Measurements from ENCODE around the gene SNX10. TPM values are rescaled to one million over a fixed set of nuclear protein-coding genes. Genes with fewer than 3 reads are reported as not detected.

The SNX10 gene
- total and polyA plus RNA-seq, 12 donors: 0.75 to 11.9 (median 1.6) TPM

DNA sequence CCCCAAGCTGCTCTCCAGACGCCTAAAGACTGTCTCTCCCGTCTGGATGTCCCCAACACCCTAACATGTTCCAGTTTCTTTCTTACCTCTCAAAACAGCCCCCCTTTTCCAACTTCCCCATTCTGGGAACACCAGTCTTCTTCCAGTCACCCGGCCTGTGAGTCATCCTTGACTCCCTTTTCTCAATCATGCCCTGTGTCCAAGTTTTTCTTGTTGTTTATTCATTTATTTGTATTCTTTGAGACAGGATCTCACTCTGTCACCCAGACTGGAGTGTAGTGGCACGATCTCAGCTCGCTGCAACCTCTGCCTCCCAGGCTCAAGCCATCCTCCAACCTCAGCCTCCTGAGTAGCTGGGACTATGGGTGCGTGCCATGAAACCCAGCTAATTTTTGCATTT, 15.6 kb downstream of the SNX10 start:
- TF ChIP-seq, protein P1, sequence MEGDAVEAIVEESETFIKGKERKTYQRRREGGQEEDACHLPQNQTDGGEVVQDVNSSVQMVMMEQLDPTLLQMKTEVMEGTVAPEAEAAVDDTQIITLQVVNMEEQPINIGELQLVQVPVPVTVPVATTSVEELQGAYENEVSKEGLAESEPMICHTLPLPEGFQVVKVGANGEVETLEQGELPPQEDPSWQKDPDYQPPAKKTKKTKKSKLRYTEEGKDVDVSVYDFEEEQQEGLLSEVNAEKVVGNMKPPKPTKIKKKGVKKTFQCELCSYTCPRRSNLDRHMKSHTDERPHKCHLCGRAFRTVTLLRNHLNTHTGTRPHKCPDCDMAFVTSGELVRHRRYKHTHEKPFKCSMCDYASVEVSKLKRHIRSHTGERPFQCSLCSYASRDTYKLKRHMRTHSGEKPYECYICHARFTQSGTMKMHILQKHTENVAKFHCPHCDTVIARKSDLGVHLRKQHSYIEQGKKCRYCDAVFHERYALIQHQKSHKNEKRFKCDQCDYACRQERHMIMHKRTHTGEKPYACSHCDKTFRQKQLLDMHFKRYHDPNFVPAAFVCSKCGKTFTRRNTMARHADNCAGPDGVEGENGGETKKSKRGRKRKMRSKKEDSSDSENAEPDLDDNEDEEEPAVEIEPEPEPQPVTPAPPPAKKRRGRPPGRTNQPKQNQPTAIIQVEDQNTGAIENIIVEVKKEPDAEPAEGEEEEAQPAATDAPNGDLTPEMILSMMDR (IDR thresholded peaks at IDR 0.05): no peak
- no peak overlapping the region for H3K4me3 ChIP-seq
- no peaks in the 10 kb centered on the region for H3K36me3 ChIP-seq
- peak in 3 of 8 donors; percentile 50 to 67 (median 57) for ATAC-seq
- H3K4me1 ChIP-seq: peaks cover 0 to 64% (median 0%) of the 10 kb centered on the region in 9 donors
- H3K9me3 ChIP-seq: no peaks in the 10 kb centered on the region
- WGBS, 2 donors: 70 to 86% methylated on average over 6 of the region's 6 CpGs
- peak in 1 of 2 donors; percentile 13 for DNase-seq
- intact Hi-C loops (cut with DNase I): no loop called here
- H3K27me3 ChIP-seq: peaks cover 0 to 14% (median 0%) of the 10 kb centered on the region in 7 donors
- H3K27ac ChIP-seq: peak overlapping the region in 1 of 10 donors; percentile 88

DNA sequence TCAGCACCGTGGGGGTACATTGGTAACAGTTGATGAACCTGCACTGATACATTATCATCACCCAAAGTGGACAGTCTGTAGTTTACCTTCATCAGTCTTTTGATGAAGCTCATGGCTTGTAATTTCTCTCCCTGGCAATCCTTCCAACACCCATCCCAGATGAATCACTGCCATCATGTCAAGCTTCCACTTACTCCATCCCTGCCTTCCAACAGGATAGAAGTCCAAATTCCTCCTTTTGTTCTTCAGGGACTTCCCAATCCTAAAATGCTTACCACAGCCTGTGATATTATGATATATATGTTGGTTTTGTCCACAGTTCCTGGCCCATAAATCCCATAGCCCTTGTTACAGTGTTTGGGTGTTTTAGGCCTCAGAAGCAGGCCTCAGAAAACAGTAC, 16.1 kb downstream of the SNX10 start:
- ATAC-seq (no peak), DNase-seq (no peak)
- no peak overlapping the region for H3K4me3 ChIP-seq
- TF ChIP-seq, protein P1 (IDR thresholded peaks at IDR 0.05): no peak
- H3K27ac ChIP-seq: peak overlapping the region in 1 of 10 donors; percentile 88
- H3K36me3 ChIP-seq: no peaks in the 10 kb centered on the region
- WGBS, 2 donors: 94 to 100% methylated on average over 1 of the region's 1 CpG
- H3K9me3 ChIP-seq: no peaks in the 10 kb centered on the region
- intact Hi-C loops (cut with DNase I): no loop called here
- H3K4me1 ChIP-seq: peaks cover 0 to 69% (median 0%) of the 10 kb centered on the region in 9 donors
- peaks cover 0 to 20% (median 0%) of the 10 kb centered on the region in 7 donors for H3K27me3 ChIP-seq

DNA sequence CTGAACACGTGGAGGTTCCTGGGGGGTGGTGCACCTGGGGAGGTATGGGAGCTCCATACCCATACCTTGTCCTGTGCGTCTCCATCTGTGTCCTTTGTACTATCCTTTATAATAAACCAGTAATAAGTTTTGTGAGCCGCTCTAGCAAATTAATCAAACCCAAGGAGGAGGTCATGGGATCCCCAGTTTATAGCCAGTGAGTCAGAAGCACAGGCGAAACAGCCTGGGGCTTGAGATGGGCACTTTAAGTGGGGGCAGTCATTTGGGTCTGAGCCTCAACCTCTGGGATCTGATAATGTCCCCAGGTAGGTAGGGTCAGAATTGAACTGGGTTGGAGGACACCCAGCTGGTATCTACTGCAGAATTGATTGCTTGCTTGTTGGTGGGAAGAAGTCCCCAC, 16.9 kb downstream of the SNX10 start:
- H3K27ac ChIP-seq: peak overlapping the region in 1 of 10 donors; percentile 88
- TF ChIP-seq, protein P1 (IDR thresholded peaks at IDR 0.05): no peak
- DNase-seq (no peak), ATAC-seq (no peak)
- intact Hi-C loops (cut with DNase I): no loop called here
- H3K36me3 ChIP-seq: no peaks in the 10 kb centered on the region
- WGBS, 2 donors: 94 to 95% methylated on average over 4 of the region's 4 CpGs
- no peaks in the 10 kb centered on the region for H3K9me3 ChIP-seq
- H3K4me3 ChIP-seq: no peak overlapping the region
- peaks cover 0 to 25% (median 0%) of the 10 kb centered on the region in 7 donors for H3K27me3 ChIP-seq
- peaks cover 0 to 74% (median 0%) of the 10 kb centered on the region in 9 donors for H3K4me1 ChIP-seq

DNA sequence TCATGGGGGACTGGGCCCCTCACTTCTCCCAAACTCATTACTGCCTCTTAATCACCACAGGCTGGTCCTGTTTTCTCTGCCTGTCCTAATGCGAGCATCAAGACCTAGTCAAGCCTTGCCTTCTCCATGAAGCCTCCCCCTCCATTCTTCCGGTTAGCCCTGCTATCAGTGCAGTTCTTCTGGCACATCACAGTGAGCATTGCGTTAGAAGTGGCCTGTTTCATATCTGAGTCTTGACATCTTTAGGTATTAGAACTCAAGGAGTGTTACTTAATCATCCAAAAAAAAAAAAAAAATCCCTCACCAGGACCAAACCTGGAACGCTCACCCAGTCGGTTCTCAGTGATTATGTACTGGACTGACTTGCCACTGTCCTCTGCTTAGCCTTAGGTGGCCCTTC, 17.4 kb downstream of the SNX10 start:
- Histone ChIP-seq H3K4me1 (peaks cover 0 to 79% (median 0%) of the 10 kb centered on the region in 9 donors), H3K9me3 (no peaks in the 10 kb centered on the region), H3K4me3 (no peak overlapping the region), H3K27me3 (peaks cover 0 to 25% (median 0%) of the 10 kb centered on the region in 7 donors), H3K27ac (peak overlapping the region in 1 of 10 donors; percentile 88), H3K36me3 (no peaks in the 10 kb centered on the region)
- WGBS, 2 donors: 88 to 90% methylated on average over 5 of the region's 5 CpGs
- ATAC-seq (no peak), DNase-seq (no peak)
- intact Hi-C loops (cut with DNase I): no loop called here
- TF ChIP-seq, protein P1 (IDR thresholded peaks at IDR 0.05): no peak
